IMR-90 (cell line): ENCODE results near the gene TIAM1. TPM values are rescaled to one million over a fixed set of nuclear protein-coding genes. Genes with fewer than 3 reads are reported as not detected.

Experiments used
- ATAC-seq: fragments of 200-7000 bp; cut with Tn5 transposase; 2 replicates; pipeline ENCODE4 v1.9.1; 2020; ENCODE audit warnings: low read depth, mild to moderate bottlenecking, moderate library complexity
- BruUV-seq: library from RNA; stranded (reverse); fragments of 400-500 nt; replicated peaks from 2 replicates; lab custom pipeline; 2021; lab: Mats Ljungman, UMichigan
- CTCF ChIA-PET: fragments of 300-600 bp; formaldehyde crosslinking; extraction: SDS; loops from one replicate; lab custom pipeline; 2021; ENCODE audit warnings: antibody characterized with exemption; lab: Yijun Ruan, JAX
- POLR2A ChIA-PET: fragments of 300-600 bp; sonication (Branson Sonifier 250); formaldehyde crosslinking; loops from one replicate; lab custom pipeline; 2022; ENCODE audit warnings: antibody characterized with exemption; ENCODE audit not compliant: unreplicated experiment; lab: Charles Lee
- DNase-seq: peaks from one replicate; pipeline ENCODE4 v3.0.0; 2013
- H2AFZ ChIP-seq: replicated peaks from 2 replicates; pipeline ENCODE3; 2013; ENCODE audit warnings: low read length, mild to moderate bottlenecking; ENCODE audit not compliant: poor library complexity
- H2AK5ac ChIP-seq: 2 replicates; pipeline ENCODE4 v1.6.1; 2013; ENCODE audit warnings: low read depth, low read length, inconsistent platforms
- H2AK9ac ChIP-seq: replicated peaks from 2 replicates; pipeline ENCODE3; 2013; ENCODE audit warnings: mild to moderate bottlenecking, low read depth, low read length, moderate library complexity; ENCODE audit not compliant: poor library complexity
- H2BK120ac ChIP-seq: 2 replicates; pipeline ENCODE4 v1.6.1; 2013; ENCODE audit warnings: low read depth, low read length, inconsistent platforms
- H2BK15ac ChIP-seq: 3 replicates; pipeline ENCODE4 v1.6.1; 2013; ENCODE audit warnings: low read depth, low read length, inconsistent platforms
- H2BK20ac ChIP-seq: 2 replicates; pipeline ENCODE4 v1.6.1; 2013; ENCODE audit warnings: low read depth, mild to moderate bottlenecking, inconsistent platforms, low read length, moderate library complexity
- H2BK5ac ChIP-seq: 2 replicates; pipeline ENCODE4 v1.6.1; 2013; ENCODE audit warnings: mild to moderate bottlenecking, low read depth, low read length, inconsistent platforms; ENCODE audit not compliant: poor library complexity, severe bottlenecking
- H3K14ac ChIP-seq: replicated peaks from 2 replicates; pipeline ENCODE4 v1.6.1; 2013; ENCODE audit warnings: low read depth, low read length, inconsistent platforms
- H3K18ac ChIP-seq: 2 replicates; pipeline ENCODE4 v1.6.1; 2013; ENCODE audit warnings: low read depth, low read length, control low read depth
- H3K23ac ChIP-seq: 2 replicates; pipeline ENCODE4 v1.6.1; 2013; ENCODE audit warnings: low read depth, low read length, inconsistent platforms
- H3K27ac ChIP-seq: 2 replicates; pipeline ENCODE4 v1.5.1; 2013; ENCODE audit warnings: mild to moderate bottlenecking, control low read depth, low read length; ENCODE audit not compliant: insufficient read depth
- H3K27me3 ChIP-seq: 2 replicates; pipeline ENCODE4 v1.6.1; 2013; ENCODE audit warnings: low read length; ENCODE audit not compliant: control insufficient read depth, insufficient read depth
- H3K36me3 ChIP-seq: 2 replicates; pipeline ENCODE4 v1.6.1; 2013; ENCODE audit warnings: low read length, mixed read lengths; ENCODE audit not compliant: control insufficient read depth, insufficient read depth
- H3K4ac ChIP-seq: 2 replicates; pipeline ENCODE4 v1.6.1; 2013; ENCODE audit warnings: low read depth, low read length, inconsistent platforms
- H3K4me1 ChIP-seq: 2 replicates; pipeline ENCODE4 v1.6.1; 2013; ENCODE audit warnings: low read length, mixed read lengths; ENCODE audit not compliant: control insufficient read depth, insufficient read depth
- H3K4me2 ChIP-seq: 2 replicates; pipeline ENCODE4 v1.6.1; 2013; ENCODE audit warnings: low read depth, mild to moderate bottlenecking, control low read depth, low read length, moderate library complexity
- H3K4me3 ChIP-seq: 2 replicates; pipeline ENCODE4 v1.5.1; 2013; ENCODE audit warnings: low read depth, mild to moderate bottlenecking, control low read depth, low read length, moderate library complexity; ENCODE audit not compliant: insufficient read depth
- H3K56ac ChIP-seq: 2 replicates; pipeline ENCODE4 v1.6.1; 2013; ENCODE audit warnings: low read length, inconsistent platforms; ENCODE audit not compliant: insufficient read depth; ENCODE audit errors: extremely low read depth
- H3K79me1 ChIP-seq, 2 experiments: 2 replicates each; pipeline ENCODE4 v1.6.1; 2013; ENCODE audit warnings: low read length in 2 of 2, inconsistent platforms in 1 of 2, low read depth in 1 of 2
- H3K9ac ChIP-seq: 2 replicates; pipeline ENCODE4 v1.6.1; 2013; ENCODE audit warnings: low read depth, low read length, control low read depth
- H3K9me1 ChIP-seq: 2 replicates; pipeline ENCODE4 v1.6.1; 2013; ENCODE audit warnings: low read length, inconsistent platforms; ENCODE audit not compliant: insufficient read depth
- H3K9me3 ChIP-seq: 2 replicates; pipeline ENCODE4 v1.6.1; 2013; ENCODE audit warnings: low read length; ENCODE audit not compliant: control insufficient read depth, insufficient read depth
- H4K20me1 ChIP-seq: 2 replicates; pipeline ENCODE4 v1.6.1; 2013; ENCODE audit warnings: low read length, inconsistent platforms; ENCODE audit not compliant: insufficient read depth
- H4K5ac ChIP-seq: 2 replicates; pipeline ENCODE4 v1.6.1; 2013; ENCODE audit warnings: mild to moderate bottlenecking, low read depth, low read length, control low read depth
- H4K8ac ChIP-seq, 2 experiments: 2 replicates each; pipeline ENCODE4 v1.6.1; 2013; ENCODE audit warnings: low read depth in 2 of 2, low read length in 2 of 2, control low read depth in 1 of 2, inconsistent platforms in 1 of 2
- H4K91ac ChIP-seq: 2 replicates; pipeline ENCODE4 v1.6.1; 2013; ENCODE audit warnings: low read depth, low read length, inconsistent platforms; ENCODE audit not compliant: insufficient read depth
- BHLHE40 ChIP-seq: fragments of 150-350 bp; IDR thresholded peaks from 2 replicates; pipeline ENCODE4 v1.6.1; 2016; ENCODE audit warnings: mild to moderate bottlenecking, low read depth, low read length
- CEBPB ChIP-seq: IDR thresholded peaks from 2 replicates; pipeline ENCODE4 v1.6.1; 2012; ENCODE audit warnings: low read depth, low read length, improper control_type of control experiment
- CHD1 ChIP-seq: IDR thresholded peaks from 2 replicates; pipeline ENCODE4 v1.6.1; 2012; ENCODE audit warnings: low read depth, low read length, improper control_type of control experiment
- MAFK ChIP-seq: IDR thresholded peaks from 2 replicates; pipeline ENCODE4 v1.6.1; 2012; ENCODE audit warnings: low read depth, low read length, improper control_type of control experiment
- MAZ ChIP-seq: IDR thresholded peaks from 2 replicates; pipeline ENCODE4 v1.6.1; 2012; ENCODE audit warnings: low read depth, mild to moderate bottlenecking, low read length, improper control_type of control experiment, moderate library complexity, borderline replicate concordance
- MXI1 ChIP-seq: IDR thresholded peaks from 2 replicates; pipeline ENCODE4 v1.6.1; 2012; ENCODE audit warnings: low read depth, mild to moderate bottlenecking, low read length, moderate library complexity, borderline replicate concordance
- NFE2L2 ChIP-seq: fragments of 150-350 bp; IDR thresholded peaks from 2 replicates; pipeline ENCODE4 v1.6.1; 2016; ENCODE audit warnings: low read depth, mild to moderate bottlenecking, low read length
- POLR2A ChIP-seq: IDR thresholded peaks from 2 replicates; pipeline ENCODE4 v1.6.1; 2012; ENCODE audit warnings: mild to moderate bottlenecking, low read depth, low read length
- RAD21 ChIP-seq: IDR thresholded peaks from 2 replicates; pipeline ENCODE4 v1.6.1; 2012; ENCODE audit warnings: low read length, improper control_type of control experiment
- RCOR1 ChIP-seq: IDR thresholded peaks from 2 replicates; pipeline ENCODE4 v1.6.1; 2012; ENCODE audit warnings: mild to moderate bottlenecking, low read length, improper control_type of control experiment; ENCODE audit not compliant: insufficient replicate concordance
- RFX5 ChIP-seq: IDR thresholded peaks from 2 replicates; pipeline ENCODE4 v1.8.0; 2012; ENCODE audit warnings: low read depth, mild to moderate bottlenecking, low read length, moderate library complexity
- SMC3 ChIP-seq: fragments of 150-350 bp; IDR thresholded peaks from 2 replicates; pipeline ENCODE4 v1.6.1; 2016; ENCODE audit warnings: low read depth, mild to moderate bottlenecking, antibody characterized with exemption, low read length, moderate library complexity
- WGBS, 2 experiments: methylation state at CpG; one replicate each; pipeline versions ENCODE4 v1.1.5 to v1.1.7; 2013; ENCODE audit warnings: missing lambda C conversion rate in 2 of 2; ENCODE audit not compliant: insufficient read length in 1 of 2; ENCODE audit errors: extremely low coverage in 2 of 2; 5-methylcytosine and 5-hydroxymethylcytosine counted together
- dilution Hi-C: fragments of 300-500 bp; cut with HindIII; formaldehyde crosslinking; loops from one replicate; pipeline ENCODE4 v1.14.3; 2018; ENCODE audit warnings: low sequenced_read_pairs; ENCODE audit not compliant: unreplicated experiment
- in situ Hi-C: fragments of 300-500 bp; cut with MboI; formaldehyde crosslinking; loops from 3 replicates; pipeline ENCODE4 v1.14.3; 2019; ENCODE audit warnings: low sequenced_read_pairs, inconsistent platforms, mixed read lengths
- intact Hi-C: fragments of 100-400 bp; cut with micrococcal nuclease; formaldehyde crosslinking; loops from 2 replicates; pipeline ENCODE4 v1.10.0; 2022
- polyA plus RNA-seq, 3 experiments: library from polyadenylated mRNA; depleted of rRNA; stranded (reverse); fragments of >200 nt; gene quantifications; 2 replicates each; pipeline ENCODE4 v1.2.3, GENCODE V29; 2012; ENCODE audit warnings: low replicate concordance in 1 of 3
- total RNA-seq: library from RNA; depleted of rRNA; stranded (reverse); fragments of >200 nt; gene quantifications from 2 replicates; pipeline ENCODE4 v1.2.3, GENCODE V29; 2012
- TF ChIP-seq, protein P1 (sequence below): fragments of 150-350 bp; IDR thresholded peaks from 2 replicates; pipeline ENCODE4 v1.6.1; 2017; ENCODE audit warnings: mild to moderate bottlenecking, antibody characterized with exemption, low read length, low read depth
- TF ChIP-seq, protein P2 (sequence below): conservative IDR thresholded peaks from 2 replicates; pipeline ENCODE4 v1.5.1; 2012; ENCODE audit warnings: mild to moderate bottlenecking, low read depth, low read length, improper control_type of control experiment
- TF ChIP-seq, protein P3 (sequence below): fragments of 150-350 bp; IDR thresholded peaks from 2 replicates; pipeline ENCODE4 v1.6.1; 2016; ENCODE audit warnings: low read depth, mild to moderate bottlenecking, low read length, moderate library complexity, borderline replicate concordance

Gene TIAM1
- total and polyA plus RNA-seq, 2 of the 4 experiments (the other 2 are of a cell fraction) = 2.9 to 9.3 TPM

DNA sequence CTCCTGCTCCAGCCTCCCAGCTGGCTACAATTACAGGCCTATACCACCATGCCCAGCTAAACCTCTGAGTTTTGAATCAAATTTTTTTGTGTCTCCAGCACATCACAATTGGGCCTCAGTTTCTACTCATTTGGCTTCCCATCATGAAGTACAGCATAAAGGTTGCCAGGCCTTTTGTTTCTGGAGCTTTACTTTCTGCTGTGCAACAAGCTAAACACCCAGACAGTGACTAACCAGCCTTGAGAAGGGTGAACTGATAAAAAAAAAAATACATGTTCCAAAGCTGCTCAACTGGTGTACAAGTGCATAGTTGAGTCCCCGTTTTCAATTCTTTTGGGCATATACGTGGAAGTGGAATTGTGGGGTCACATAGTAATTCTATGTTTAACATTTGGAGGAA, 25.1 kb downstream of the TIAM1 start:
- H4K20me1 ChIP-seq = no peaks in the 10 kb centered on the region
- DNase-seq = peak; percentile 30

More for the DNA sequence above, 25.1 kb downstream of the TIAM1 start:
- dilution Hi-C loops (no loop called here), intact Hi-C loops (no loop called here), in situ Hi-C loops (no loop called here)
- Histone ChIP-seq H2BK120ac (no peak overlapping the region), H3K27ac (no peak overlapping the region), H3K9me1 (no peaks in the 10 kb centered on the region), H2BK5ac (no peak overlapping the region), H3K18ac (no peak overlapping the region), H3K4me3 (no peak overlapping the region), H2AK9ac (no peak overlapping the region), H3K56ac (no peak overlapping the region), H4K91ac (no peak overlapping the region), H2AK5ac (no peak overlapping the region), H3K27me3 (no peaks in the 10 kb centered on the region), H3K36me3 (no peaks in the 10 kb centered on the region), H2BK20ac (no peak overlapping the region), H3K4ac (no peak overlapping the region), H2AFZ (no peak overlapping the region), H4K8ac (no peak overlapping the region), H4K5ac (no peak overlapping the region), H3K9ac (no peak overlapping the region), H2BK15ac (no peak overlapping the region), H3K14ac (no peak overlapping the region), H3K79me1 (no peaks in the 10 kb centered on the region; a peak in 1 of 4 replicates), H3K9me3 (no peaks in the 10 kb centered on the region), H3K4me1 (no peaks in the 10 kb centered on the region; the same call in 1 of the 2 replicates), H3K4me2 (no peak overlapping the region), H3K23ac (no peak overlapping the region)
- BruUV-seq = no TSS peak
- peak; percentile 35; the same call in 1 of the 2 replicates for ATAC-seq
- POLR2A ChIA-PET = no interaction called here
- CTCF ChIA-PET = interaction anchor here (1.1 kb wide), 1 partner anchor 262 kb away, joined by 3 read pairs; no protein-coding TSS in a partner anchor
- no peak for TF ChIP-seq POLR2A
- no peak for TF ChIP-seq RCOR1
- no peak for TF ChIP-seq SMC3
- TF ChIP-seq MAFK = no peak
- TF ChIP-seq, protein P1, sequence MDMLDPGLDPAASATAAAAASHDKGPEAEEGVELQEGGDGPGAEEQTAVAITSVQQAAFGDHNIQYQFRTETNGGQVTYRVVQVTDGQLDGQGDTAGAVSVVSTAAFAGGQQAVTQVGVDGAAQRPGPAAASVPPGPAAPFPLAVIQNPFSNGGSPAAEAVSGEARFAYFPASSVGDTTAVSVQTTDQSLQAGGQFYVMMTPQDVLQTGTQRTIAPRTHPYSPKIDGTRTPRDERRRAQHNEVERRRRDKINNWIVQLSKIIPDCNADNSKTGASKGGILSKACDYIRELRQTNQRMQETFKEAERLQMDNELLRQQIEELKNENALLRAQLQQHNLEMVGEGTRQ = no peak
- no peak for TF ChIP-seq RAD21
- no peak for TF ChIP-seq MAZ
- TF ChIP-seq CHD1 = no peak
- TF ChIP-seq CEBPB = no peak
- TF ChIP-seq, protein P2, sequence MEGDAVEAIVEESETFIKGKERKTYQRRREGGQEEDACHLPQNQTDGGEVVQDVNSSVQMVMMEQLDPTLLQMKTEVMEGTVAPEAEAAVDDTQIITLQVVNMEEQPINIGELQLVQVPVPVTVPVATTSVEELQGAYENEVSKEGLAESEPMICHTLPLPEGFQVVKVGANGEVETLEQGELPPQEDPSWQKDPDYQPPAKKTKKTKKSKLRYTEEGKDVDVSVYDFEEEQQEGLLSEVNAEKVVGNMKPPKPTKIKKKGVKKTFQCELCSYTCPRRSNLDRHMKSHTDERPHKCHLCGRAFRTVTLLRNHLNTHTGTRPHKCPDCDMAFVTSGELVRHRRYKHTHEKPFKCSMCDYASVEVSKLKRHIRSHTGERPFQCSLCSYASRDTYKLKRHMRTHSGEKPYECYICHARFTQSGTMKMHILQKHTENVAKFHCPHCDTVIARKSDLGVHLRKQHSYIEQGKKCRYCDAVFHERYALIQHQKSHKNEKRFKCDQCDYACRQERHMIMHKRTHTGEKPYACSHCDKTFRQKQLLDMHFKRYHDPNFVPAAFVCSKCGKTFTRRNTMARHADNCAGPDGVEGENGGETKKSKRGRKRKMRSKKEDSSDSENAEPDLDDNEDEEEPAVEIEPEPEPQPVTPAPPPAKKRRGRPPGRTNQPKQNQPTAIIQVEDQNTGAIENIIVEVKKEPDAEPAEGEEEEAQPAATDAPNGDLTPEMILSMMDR = no peak
- no peak for TF ChIP-seq NFE2L2
- no peak for TF ChIP-seq RFX5
- TF ChIP-seq, protein P3, sequence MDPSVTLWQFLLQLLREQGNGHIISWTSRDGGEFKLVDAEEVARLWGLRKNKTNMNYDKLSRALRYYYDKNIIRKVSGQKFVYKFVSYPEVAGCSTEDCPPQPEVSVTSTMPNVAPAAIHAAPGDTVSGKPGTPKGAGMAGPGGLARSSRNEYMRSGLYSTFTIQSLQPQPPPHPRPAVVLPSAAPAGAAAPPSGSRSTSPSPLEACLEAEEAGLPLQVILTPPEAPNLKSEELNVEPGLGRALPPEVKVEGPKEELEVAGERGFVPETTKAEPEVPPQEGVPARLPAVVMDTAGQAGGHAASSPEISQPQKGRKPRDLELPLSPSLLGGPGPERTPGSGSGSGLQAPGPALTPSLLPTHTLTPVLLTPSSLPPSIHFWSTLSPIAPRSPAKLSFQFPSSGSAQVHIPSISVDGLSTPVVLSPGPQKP = no peak
- no peak for TF ChIP-seq MXI1
- TF ChIP-seq BHLHE40 = no peak
- no CpG with 5 or more reads among the region's 2 CpGs for WGBS, 2 experiments
